Measurements from ENCODE around the gene TNPO3.

- no peak for TF ChIP-seq CTCF (conservative IDR thresholded peaks at IDR 0.05; ENCODE audit: low read length)
- TF ChIP-seq EZH2phosphoT487 (IDR thresholded peaks at IDR 0.05; ENCODE audit: borderline replicate concordance, low read depth, low read length) = no peak
Measured at GRCh38 chr7:128920913-128921582, 133.9 kb downstream of the TNPO3 start.
